NT2/D1 (cell line): ENCODE results near the gene SYT8.
A peak's percentile ranks its signal among the peaks of the same experiment; 100 is the strongest.

ENCODE experiments used
- DNase-seq: peaks from one replicate; pipeline ENCODE4 v3.0.0-alpha.2; 2011; ENCODE audit warnings: low read depth, low spot score
- H3K27me3 ChIP-seq: 2 replicates; pipeline ENCODE4 v1.6.0; 2011; ENCODE audit warnings: mild to moderate bottlenecking; ENCODE audit not compliant: insufficient read length, insufficient read depth
- H3K36me3 ChIP-seq: 2 replicates; pipeline ENCODE4 v1.6.1; 2011; ENCODE audit warnings: mild to moderate bottlenecking, low read length, mixed read lengths; ENCODE audit not compliant: insufficient read depth, insufficient read length
- H3K4me1 ChIP-seq: 2 replicates; pipeline ENCODE4 v1.5.1; 2011; ENCODE audit not compliant: insufficient read depth, insufficient read length
- H3K4me3 ChIP-seq: 2 replicates; pipeline ENCODE4 v1.5.1; 2011; ENCODE audit warnings: low read depth; ENCODE audit not compliant: insufficient read length
- H3K9ac ChIP-seq: 2 replicates; pipeline ENCODE4 v1.6.0; 2011; ENCODE audit warnings: low read depth; ENCODE audit not compliant: insufficient read length
- H3K9me3 ChIP-seq: 2 replicates; pipeline ENCODE4 v1.5.1; 2011; ENCODE audit warnings: mild to moderate bottlenecking, low read length; ENCODE audit not compliant: insufficient read depth
- SUZ12 ChIP-seq: IDR thresholded peaks from 2 replicates; pipeline ENCODE4 v1.6.1; 2011; ENCODE audit not compliant: insufficient read length, insufficient read depth; ENCODE audit errors: extremely low read depth
- YY1 ChIP-seq: IDR thresholded peaks from 2 replicates; pipeline ENCODE4 v1.6.1; 2011; ENCODE audit not compliant: insufficient read length, insufficient read depth
- ZNF274 ChIP-seq: IDR thresholded peaks from 2 replicates; pipeline ENCODE4 v1.6.1; 2011; ENCODE audit warnings: mild to moderate bottlenecking, low read depth, low read length

Gene SYT8

DNA sequence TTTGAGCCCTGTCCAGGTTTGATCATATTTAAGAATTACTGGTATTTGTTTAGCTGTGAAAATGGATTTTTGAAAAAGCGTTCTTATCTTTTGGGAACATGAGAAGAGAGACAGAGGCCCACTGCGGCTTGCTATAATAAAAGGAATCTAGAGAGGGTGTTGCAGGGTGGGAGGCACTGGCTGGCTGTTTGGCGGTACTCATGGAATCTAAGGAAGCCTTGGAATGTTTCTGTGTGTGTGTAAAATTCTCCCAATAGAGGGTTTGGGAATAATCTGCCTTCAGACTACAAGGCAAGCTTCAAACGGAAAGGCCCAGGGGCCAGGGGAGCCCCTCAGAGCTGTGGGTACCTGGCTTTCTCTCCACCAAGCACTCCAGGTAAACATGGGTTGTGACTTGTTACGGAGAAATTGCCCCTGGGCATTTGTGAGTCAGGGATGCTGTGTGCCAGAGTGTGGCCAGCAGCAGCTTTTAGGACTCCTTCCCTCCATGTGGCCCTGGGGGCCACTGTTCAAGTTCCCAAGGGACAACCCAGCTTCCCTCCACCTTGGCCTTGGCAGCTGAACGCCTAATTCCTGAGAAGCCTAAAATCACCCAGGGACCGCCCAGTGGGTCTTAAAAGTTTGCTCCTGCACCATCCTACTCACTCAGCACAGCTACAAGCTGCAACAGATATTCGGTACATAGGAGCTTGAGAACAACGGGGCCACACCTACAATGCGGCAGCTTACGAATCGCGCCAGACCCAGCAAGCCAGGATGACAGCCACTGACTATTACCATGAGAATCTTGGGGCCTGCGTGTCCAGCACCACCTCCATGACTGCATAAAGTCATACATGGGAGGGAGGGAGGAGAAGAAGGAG, 14.1 kb upstream of the SYT8 start:
- no peak for TF ChIP-seq ZNF274
- no peak for TF ChIP-seq YY1
- TF ChIP-seq SUZ12 = no peak
- Histone ChIP-seq H3K27me3 (no peaks in the 10 kb centered on the region), H3K9me3 (peaks cover 26% of the 10 kb centered on the region), H3K36me3 (no peaks in the 10 kb centered on the region), H3K9ac (no peak overlapping the region), H3K4me3 (no peak overlapping the region), H3K4me1 (no peaks in the 10 kb centered on the region)
- DNase-seq = no peak

DNA sequence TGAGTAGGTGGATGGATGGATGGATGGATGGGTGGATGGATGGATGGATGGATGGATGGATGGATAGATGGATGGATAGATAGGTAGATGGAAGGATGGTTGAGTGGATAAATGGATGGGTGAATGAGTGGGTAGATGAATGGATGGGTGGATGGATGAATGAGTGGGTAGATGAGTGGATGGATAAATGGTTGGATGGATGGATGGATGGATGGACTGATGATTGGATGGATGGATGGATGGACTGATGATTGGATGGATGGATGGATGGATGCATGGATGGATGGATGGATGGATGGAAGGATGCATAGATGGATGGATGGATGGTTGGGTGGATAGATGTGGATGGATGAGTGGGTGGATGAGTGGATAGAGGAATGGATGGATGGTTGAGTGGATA, 13.2 kb upstream of the SYT8 start:
- Histone ChIP-seq H3K9ac (no peak overlapping the region), H3K27me3 (no peaks in the 10 kb centered on the region), H3K36me3 (no peaks in the 10 kb centered on the region), H3K4me1 (no peaks in the 10 kb centered on the region), H3K9me3 (peaks cover 26% of the 10 kb centered on the region), H3K4me3 (no peak overlapping the region)
- DNase-seq = no peak
- TF ChIP-seq SUZ12 (no peak), YY1 (no peak), ZNF274 (no peak)

DNA sequence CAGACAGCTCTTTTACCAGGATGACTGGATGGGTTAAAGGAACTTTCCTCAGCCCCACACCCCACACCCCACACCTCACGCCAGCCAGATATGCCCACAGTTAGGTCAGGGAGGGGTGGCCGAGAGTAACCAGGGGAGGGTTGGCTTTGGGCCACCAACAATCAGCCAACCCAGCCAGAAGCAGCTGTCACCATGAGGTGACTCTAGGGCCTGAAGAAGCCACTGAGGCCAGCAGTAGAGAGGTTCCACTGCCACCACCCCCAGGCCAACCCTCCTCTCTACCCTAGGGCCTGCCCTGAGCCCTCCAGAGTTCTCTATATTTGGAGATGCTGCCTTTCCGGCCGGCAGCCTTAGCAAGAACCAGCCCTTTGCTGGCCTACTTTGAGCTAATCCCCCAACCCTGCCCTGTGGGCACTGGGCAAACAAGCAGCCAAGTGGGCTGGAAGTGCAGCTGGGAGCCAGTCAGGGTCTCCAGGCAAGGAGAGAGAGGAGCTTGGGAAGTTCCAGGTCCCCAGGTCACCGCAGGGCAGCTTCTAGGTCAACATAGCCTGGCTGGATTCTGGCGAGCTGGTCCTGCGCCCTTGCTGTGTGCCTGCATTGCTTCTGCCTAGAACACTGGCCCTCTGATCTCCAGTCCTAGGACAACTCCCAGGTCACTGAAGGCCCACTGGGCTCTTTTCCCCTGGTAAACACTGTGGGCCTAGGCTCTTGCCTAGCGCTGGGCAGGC, 12.0 kb upstream of the SYT8 start:
- no peak for DNase-seq
- H3K27me3 ChIP-seq = no peaks in the 10 kb centered on the region
- H3K9me3 ChIP-seq = peaks cover 18% of the 10 kb centered on the region
- no peak overlapping the region for H3K4me3 ChIP-seq
- H3K36me3 ChIP-seq = no peaks in the 10 kb centered on the region
- peaks cover 4% of the 10 kb centered on the region for H3K4me1 ChIP-seq
- TF ChIP-seq YY1 (no peak), SUZ12 (no peak), ZNF274 (no peak)
- no peak overlapping the region for H3K9ac ChIP-seq

DNA sequence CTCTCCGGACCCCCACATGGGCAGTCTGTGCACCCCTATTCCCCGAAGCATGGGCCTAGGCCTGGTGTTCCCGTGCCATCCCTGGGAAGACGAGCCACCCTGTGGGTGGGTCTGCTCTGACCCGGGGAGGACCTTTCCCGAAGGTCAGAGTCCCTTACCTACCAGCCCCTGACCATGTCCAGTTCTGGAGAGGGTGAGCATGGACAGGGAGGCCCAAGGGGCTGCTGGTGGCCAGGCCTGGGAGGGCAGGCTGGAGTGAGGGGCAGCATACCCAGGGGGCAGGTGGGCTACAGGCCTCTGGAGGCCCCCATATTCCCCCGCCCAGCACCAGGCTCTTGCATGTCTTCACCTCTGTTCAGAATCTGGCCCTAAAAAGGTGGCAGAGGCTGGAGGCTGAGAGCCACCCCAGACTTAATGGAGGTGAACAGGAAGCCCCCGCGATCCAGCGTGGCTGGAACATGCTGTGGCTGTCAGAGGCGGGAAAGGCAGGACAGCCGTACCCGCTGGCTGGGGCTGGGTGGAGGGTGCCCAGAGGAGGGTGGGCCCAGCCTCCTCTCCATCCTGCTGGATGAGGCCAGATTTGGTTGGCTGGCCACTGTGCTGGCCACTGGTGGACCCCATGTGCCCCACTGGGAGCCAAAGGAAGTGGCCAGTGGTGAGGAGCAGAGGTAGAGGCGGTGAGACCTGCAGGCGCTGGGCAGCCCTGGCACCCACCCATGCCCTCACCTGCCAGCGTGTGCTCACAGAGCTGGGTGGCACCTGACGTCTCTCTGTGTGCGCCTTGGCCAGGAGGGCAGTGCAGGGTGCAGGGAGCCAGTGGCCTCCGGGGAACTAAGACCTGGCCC, 11.2 kb upstream of the SYT8 start:
- DNase-seq = no peak
- Histone ChIP-seq H3K4me1 (peaks cover 4% of the 10 kb centered on the region), H3K9ac (no peak overlapping the region), H3K27me3 (no peaks in the 10 kb centered on the region), H3K4me3 (no peak overlapping the region), H3K36me3 (no peaks in the 10 kb centered on the region), H3K9me3 (peaks cover 10% of the 10 kb centered on the region)
- TF ChIP-seq ZNF274 (no peak), SUZ12 (no peak), YY1 (no peak)

DNA sequence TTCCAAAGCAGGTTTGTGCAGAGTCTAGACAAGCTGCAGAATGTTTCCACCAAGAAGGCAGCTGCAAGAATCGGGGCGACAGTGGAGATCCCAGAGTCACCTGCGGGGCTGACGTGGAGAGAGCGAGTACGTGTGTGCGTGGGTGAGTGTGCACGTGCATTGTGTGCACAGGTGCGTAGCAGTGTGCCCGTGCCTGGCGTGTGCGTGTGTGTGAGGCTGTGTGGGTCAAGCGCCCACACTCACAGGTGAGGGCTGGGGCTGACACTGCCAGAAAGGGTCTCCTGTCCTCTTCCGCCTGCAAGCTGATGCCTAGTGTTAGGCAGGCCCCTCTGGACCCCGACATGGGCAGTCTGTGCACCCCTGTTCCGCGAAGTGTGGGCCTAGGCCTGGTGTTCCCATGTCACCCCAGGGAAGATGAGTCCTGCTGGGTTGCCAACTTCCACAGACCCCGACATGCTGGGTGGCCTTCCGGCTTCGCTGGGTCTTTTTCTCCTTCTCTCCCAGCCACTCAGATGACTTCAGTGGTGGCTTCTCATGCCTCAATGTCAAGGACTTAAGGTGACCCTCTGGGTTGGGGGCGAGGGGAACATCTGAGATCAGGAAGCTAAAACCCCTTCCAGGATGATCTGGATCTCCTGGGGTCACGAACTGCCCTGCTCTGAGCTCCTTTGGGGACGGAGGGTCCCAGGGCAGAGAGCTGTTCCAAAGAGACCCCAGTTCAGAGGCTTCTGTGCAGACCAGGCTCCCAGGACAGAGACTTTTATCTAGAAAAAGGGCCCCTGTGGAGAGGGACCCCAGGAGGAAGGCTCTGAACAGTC, 10.4 kb upstream of the SYT8 start:
- no peaks in the 10 kb centered on the region for H3K27me3 ChIP-seq
- no peak for DNase-seq
- peaks cover 1% of the 10 kb centered on the region; the same call in 1 of the 2 replicates for H3K9me3 ChIP-seq
- H3K9ac ChIP-seq = no peak overlapping the region
- peaks cover 4% of the 10 kb centered on the region for H3K4me1 ChIP-seq
- H3K4me3 ChIP-seq = no peak overlapping the region
- no peaks in the 10 kb centered on the region for H3K36me3 ChIP-seq
- TF ChIP-seq SUZ12 (no peak), ZNF274 (no peak), YY1 (no peak)

DNA sequence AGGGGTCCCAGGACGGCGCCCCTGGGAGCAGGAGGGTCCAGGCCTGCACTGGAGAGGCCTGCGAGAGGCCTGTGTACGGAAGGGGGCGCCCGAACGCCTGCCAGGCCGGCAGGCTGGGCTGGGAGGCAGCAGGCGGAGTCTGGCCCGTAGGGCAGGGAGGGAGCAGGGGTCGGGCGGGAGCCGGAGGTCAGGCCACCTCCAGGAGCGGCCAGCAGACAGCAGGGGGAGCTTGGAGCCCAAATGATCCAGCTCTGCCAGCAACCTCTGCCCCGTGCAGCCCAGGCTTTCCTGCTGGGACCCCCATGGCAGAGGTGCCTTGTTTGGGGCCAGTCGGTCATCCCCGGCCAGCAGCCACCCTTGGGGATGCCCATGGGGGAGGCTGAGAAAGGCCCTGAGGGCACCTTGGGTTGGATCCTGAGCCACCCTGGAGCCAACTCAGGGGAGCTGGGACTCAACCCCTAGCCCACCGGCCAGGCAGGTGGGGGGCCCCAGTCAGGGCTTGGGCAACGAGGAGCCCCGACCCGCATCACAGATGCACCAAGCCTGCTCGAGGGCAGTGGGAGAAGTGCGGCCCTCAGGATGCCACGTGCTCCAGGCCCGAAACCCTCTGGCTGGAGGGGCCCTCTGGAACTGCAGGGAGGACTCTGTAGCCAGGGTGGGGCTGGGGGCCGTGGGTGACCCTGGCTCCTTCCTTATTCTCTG, 9.6 kb upstream of the SYT8 start:
- TF ChIP-seq SUZ12 = no peak
- H3K9ac ChIP-seq = peak overlapping the region; percentile 25
- peak; percentile 89 for DNase-seq
- H3K4me1 ChIP-seq = peaks cover 5% of the 10 kb centered on the region
- H3K4me3 ChIP-seq = no peak overlapping the region
- H3K27me3 ChIP-seq = no peaks in the 10 kb centered on the region
- H3K9me3 ChIP-seq = no peaks in the 10 kb centered on the region; the same call in 1 of the 2 replicates
- H3K36me3 ChIP-seq = no peaks in the 10 kb centered on the region
